Measurements from ENCODE around the gene MORC1. TPM values are rescaled to one million over a fixed set of nuclear protein-coding genes. Genes with fewer than 3 reads are reported as not detected.
"Not testable (repeated sequence)": the region's sequence is repeated elsewhere in the genome, so short reads cannot be mapped to it uniquely, and the experiment has no call there.

MORC1 gene
- total RNA-seq, 1 donor from 2014 or later: not detected

GRCh38 chr3:109114746-109115145 is 3.2 kb downstream of the MORC1 start:
- intact Hi-C loops (cut with DNase I): no loop called here
- DNase-seq (ENCODE audit: low spot score): no peak

GRCh38 chr3:109112946-109113760 is 4.8 kb downstream of the MORC1 start:
- intact Hi-C loops (cut with DNase I): no loop called here
- DNase-seq (ENCODE audit: low spot score): no peak

GRCh38 chr3:109109574-109109973 is 8.4 kb downstream of the MORC1 start:
- no peak for DNase-seq (ENCODE audit: low spot score)
- intact Hi-C loops (cut with DNase I): no loop called here

GRCh38 chr3:109098079-109098644 is 19.8 kb downstream of the MORC1 start:
- intact Hi-C loops (cut with DNase I): no loop called here
- no peak for DNase-seq (ENCODE audit: low spot score)

GRCh38 chr3:109095166-109095565 is 22.8 kb downstream of the MORC1 start:
- no peak for DNase-seq (ENCODE audit: low spot score)
- intact Hi-C loops (cut with DNase I): no loop called here

- intact Hi-C loops (cut with DNase I): no loop called here
- no peak for DNase-seq (ENCODE audit: low spot score)
Measured at GRCh38 chr3:109093561-109093960, 24.4 kb downstream of the MORC1 start.

GRCh38 chr3:109091846-109092245 is 26.1 kb downstream of the MORC1 start:
- intact Hi-C loops (cut with DNase I): no loop called here
- no peak for DNase-seq (ENCODE audit: low spot score)

- intact Hi-C loops (cut with DNase I): loop anchor here (10.0 kb wide), 1 partner anchor 424 kb away; no protein-coding TSS in a partner anchor
- no peak for DNase-seq (ENCODE audit: low spot score)
Measured at GRCh38 chr3:109089265-109089664, 28.7 kb downstream of the MORC1 start.

GRCh38 chr3:109081746-109082510 is 36.0 kb downstream of the MORC1 start:
- intact Hi-C loops (cut with DNase I): loop anchor here (10.0 kb wide), 1 partner anchor 417 kb away; no protein-coding TSS in a partner anchor
- DNase-seq (ENCODE audit: low spot score): no peak

GRCh38 chr3:109080090-109080489 is 37.8 kb downstream of the MORC1 start:
- not testable (repeated sequence) for DNase-seq (ENCODE audit: low spot score)
- intact Hi-C loops (cut with DNase I): loop anchor here (10.0 kb wide), 1 partner anchor 415 kb away; no protein-coding TSS in a partner anchor

GRCh38 chr3:109073116-109073515 is 44.8 kb downstream of the MORC1 start:
- DNase-seq (ENCODE audit: low spot score): no peak
- intact Hi-C loops (cut with DNase I): loop anchor here (10.0 kb wide), 1 partner anchor 48 kb away; no protein-coding TSS in a partner anchor

- DNase-seq (ENCODE audit: low spot score): no peak
- intact Hi-C loops (cut with DNase I): loop anchor here (10.0 kb wide), 1 partner anchor 47 kb away; no protein-coding TSS in a partner anchor
Measured at GRCh38 chr3:109072194-109072593, 45.7 kb downstream of the MORC1 start.

- DNase-seq (ENCODE audit: low spot score): no peak
- intact Hi-C loops (cut with DNase I): loop anchor here (10.0 kb wide), 1 partner anchor 47 kb away; no protein-coding TSS in a partner anchor
Measured at GRCh38 chr3:109071350-109072142, 46.4 kb downstream of the MORC1 start.

- intact Hi-C loops (cut with DNase I): loop anchor here (10.0 kb wide), 1 partner anchor 45 kb away; no protein-coding TSS in a partner anchor
- no peak for DNase-seq (ENCODE audit: low spot score)
Measured at GRCh38 chr3:109070211-109070610, 47.7 kb downstream of the MORC1 start.

- intact Hi-C loops (cut with DNase I): no loop called here
- no peak for DNase-seq (ENCODE audit: low spot score)
Measured at GRCh38 chr3:109066864-109067263, 51.1 kb downstream of the MORC1 start.

- intact Hi-C loops (cut with DNase I): no loop called here
- no peak for DNase-seq (ENCODE audit: low spot score)
Measured at GRCh38 chr3:109059264-109059663, 58.7 kb downstream of the MORC1 start.

GRCh38 chr3:109057616-109058015 is 60.3 kb downstream of the MORC1 start:
- DNase-seq (ENCODE audit: low spot score): no peak
- intact Hi-C loops (cut with DNase I): no loop called here

GRCh38 chr3:109057056-109057455 is 60.9 kb downstream of the MORC1 start:
- no peak for DNase-seq (ENCODE audit: low spot score)
- intact Hi-C loops (cut with DNase I): no loop called here

- no peak for DNase-seq (ENCODE audit: low spot score)
- intact Hi-C loops (cut with DNase I): no loop called here
Measured at GRCh38 chr3:109050591-109051167, 67.3 kb downstream of the MORC1 start.
